ENCODE data around the gene HOXA5.

DNA sequence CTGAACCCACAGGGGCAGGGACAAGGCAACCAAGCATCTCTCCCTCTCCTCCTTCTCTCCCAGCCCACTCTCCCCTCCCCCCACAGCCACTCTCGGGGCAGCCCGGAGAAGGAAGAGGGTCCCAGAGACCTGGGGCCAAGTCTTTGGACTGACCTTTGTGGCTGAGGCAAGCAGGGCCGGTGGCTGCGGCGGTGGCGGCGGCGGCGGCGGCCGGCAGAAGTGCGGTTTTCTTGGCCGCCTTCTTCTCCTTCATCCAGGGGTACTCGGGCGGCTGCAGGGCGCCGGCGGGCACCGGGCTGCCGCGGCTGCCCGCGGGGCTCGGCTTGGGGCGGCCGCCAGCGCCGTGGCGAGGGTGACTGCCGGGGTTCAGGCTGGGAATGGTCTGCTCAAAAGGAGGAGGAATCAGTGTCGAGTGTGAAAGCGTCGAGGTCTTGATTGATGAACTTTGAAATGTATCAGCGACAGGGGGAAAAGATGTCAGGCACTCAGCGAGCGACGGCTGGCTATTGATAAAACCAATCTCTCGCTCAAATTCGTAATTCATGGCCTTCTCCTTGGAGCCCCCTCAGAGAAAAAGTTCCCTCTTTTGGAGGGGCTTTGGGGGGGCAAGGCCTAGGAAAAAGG is 41.4 kb downstream of the HOXA5 start:
- TF ChIP-seq, protein P1, sequence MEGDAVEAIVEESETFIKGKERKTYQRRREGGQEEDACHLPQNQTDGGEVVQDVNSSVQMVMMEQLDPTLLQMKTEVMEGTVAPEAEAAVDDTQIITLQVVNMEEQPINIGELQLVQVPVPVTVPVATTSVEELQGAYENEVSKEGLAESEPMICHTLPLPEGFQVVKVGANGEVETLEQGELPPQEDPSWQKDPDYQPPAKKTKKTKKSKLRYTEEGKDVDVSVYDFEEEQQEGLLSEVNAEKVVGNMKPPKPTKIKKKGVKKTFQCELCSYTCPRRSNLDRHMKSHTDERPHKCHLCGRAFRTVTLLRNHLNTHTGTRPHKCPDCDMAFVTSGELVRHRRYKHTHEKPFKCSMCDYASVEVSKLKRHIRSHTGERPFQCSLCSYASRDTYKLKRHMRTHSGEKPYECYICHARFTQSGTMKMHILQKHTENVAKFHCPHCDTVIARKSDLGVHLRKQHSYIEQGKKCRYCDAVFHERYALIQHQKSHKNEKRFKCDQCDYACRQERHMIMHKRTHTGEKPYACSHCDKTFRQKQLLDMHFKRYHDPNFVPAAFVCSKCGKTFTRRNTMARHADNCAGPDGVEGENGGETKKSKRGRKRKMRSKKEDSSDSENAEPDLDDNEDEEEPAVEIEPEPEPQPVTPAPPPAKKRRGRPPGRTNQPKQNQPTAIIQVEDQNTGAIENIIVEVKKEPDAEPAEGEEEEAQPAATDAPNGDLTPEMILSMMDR (IDR thresholded peaks at IDR 0.05), result no peak
- no peak for TF ChIP-seq POLR2A (IDR thresholded peaks at IDR 0.05)
